H1 (cell line): Measurements from ENCODE around the gene BLMH. TPM values are rescaled to one million over a fixed set of nuclear protein-coding genes. Genes with fewer than 3 reads are reported as not detected.

Experiments
- CREB1 ChIP-seq: IDR thresholded peaks from 2 replicates; pipeline ENCODE4 v1.6.1; 2012; ENCODE audit warnings: inconsistent platforms
- EZH2 ChIP-seq: fragments of 200-600 bp; sonication (generic); IDR thresholded peaks from 2 replicates; pipeline ENCODE4 v1.7.1; 2012; ENCODE audit warnings: low read depth, mild to moderate bottlenecking, moderate library complexity, low read length, inconsistent platforms; ENCODE audit not compliant: severe bottlenecking
- RFX5 ChIP-seq: IDR thresholded peaks from 2 replicates; pipeline ENCODE4 v1.6.1; 2011; ENCODE audit warnings: low read depth, low read length, improper control_type of control experiment, borderline replicate concordance
- SP1 ChIP-seq: IDR thresholded peaks from 2 replicates; pipeline ENCODE4 v1.6.1; 2011; ENCODE audit warnings: low read depth, low read length
- polyA plus RNA-seq, 7 experiments: library from polyadenylated mRNA; depleted of rRNA in 3 of 7; stranded (reverse) in 5 of 7; unstranded in 2 of 7; fragments of >200 nt in 5 of 7; fragments of 200-250 nt in 2 of 7; gene quantifications; 1 replicate in 5 of 7; 2 replicates in 1 of 7; 4 replicates in 1 of 7; pipeline versions ENCODE4 v1.2.1 to v1.2.3, GENCODE V29; 2011 to 2013; ENCODE audit warnings: missing spikeins in 2 of 7, mixed read lengths in 2 of 7
- total RNA-seq: library from RNA; stranded (reverse); fragmentation: NEBNext Ultra II Directional; extraction: Animal tissue kit (Norgen Biotek cat#: 25700); gene quantifications from 2 replicates; pipeline ENCODE4 v1.2.1, GENCODE V29; 2021

BLMH gene
- total and polyA plus RNA-seq, 2 of the 8 experiments (the other 6 are each of a cell fraction or from before 2014, with no cell fraction given), result 18.2 to 74.3 TPM

- TF ChIP-seq SP1, result no peak
- TF ChIP-seq EZH2, result no peak
- TF ChIP-seq CREB1, result no peak
- TF ChIP-seq RFX5, result no peak
Observed at GRCh38 chr17:30212750-30213149, 79.0 kb downstream of the BLMH start (continued).
